HCT116 (cell line): ENCODE data around the gene NPTX1.

Experiments used
- CEBPB ChIP-seq: IDR thresholded peaks from 2 replicates; pipeline ENCODE4 v1.6.1; 2012; ENCODE audit warnings: low read depth
- EZH2phosphoT487 ChIP-seq: fragments of 200-600 bp; IDR thresholded peaks from 2 replicates; pipeline ENCODE4 v1.6.1; 2018; ENCODE audit warnings: antibody characterized with exemption, borderline replicate concordance
- RAD21 ChIP-seq: IDR thresholded peaks from 2 replicates; pipeline ENCODE4 v1.6.1; 2012; ENCODE audit warnings: low read depth, mild to moderate bottlenecking
- SP1 ChIP-seq: IDR thresholded peaks from 2 replicates; pipeline ENCODE4 v1.6.1; 2012; ENCODE audit warnings: low read depth
- ZNF274 ChIP-seq: fragments of 200-500 bp; sonication (Bioruptor generic); IDR thresholded peaks from 2 replicates; pipeline ENCODE4 v1.6.1; 2014; ENCODE audit warnings: mild to moderate bottlenecking, low read depth, low read length, inconsistent platforms
- TF ChIP-seq, protein P1 (sequence below), 3 experiments: fragments of 200-600 bp in 1 of 3; sonication (generic) in 1 of 3; IDR thresholded peaks in 2 of 3; conservative IDR thresholded peaks in 1 of 3; 2 replicates each; pipeline ENCODE4 v1.5.1; 2012 to 2017; ENCODE audit warnings: low read depth in 2 of 3, low read length in 2 of 3, antibody characterized with exemption in 1 of 3, borderline replicate concordance in 1 of 3, control low read depth in 1 of 3, mild to moderate bottlenecking in 1 of 3, mixed read lengths in 1 of 3, mixed run types in 1 of 3, moderate library complexity in 1 of 3; ENCODE audit not compliant: insufficient read depth in 1 of 3

GRCh38 chr17:80518392-80518791, 42.0 kb upstream of the NPTX1 start:
- TF ChIP-seq RAD21 (no peak), ZNF274 (no peak), EZH2phosphoT487 (no peak), CEBPB (no peak), SP1 (no peak)
- TF ChIP-seq, protein P1, sequence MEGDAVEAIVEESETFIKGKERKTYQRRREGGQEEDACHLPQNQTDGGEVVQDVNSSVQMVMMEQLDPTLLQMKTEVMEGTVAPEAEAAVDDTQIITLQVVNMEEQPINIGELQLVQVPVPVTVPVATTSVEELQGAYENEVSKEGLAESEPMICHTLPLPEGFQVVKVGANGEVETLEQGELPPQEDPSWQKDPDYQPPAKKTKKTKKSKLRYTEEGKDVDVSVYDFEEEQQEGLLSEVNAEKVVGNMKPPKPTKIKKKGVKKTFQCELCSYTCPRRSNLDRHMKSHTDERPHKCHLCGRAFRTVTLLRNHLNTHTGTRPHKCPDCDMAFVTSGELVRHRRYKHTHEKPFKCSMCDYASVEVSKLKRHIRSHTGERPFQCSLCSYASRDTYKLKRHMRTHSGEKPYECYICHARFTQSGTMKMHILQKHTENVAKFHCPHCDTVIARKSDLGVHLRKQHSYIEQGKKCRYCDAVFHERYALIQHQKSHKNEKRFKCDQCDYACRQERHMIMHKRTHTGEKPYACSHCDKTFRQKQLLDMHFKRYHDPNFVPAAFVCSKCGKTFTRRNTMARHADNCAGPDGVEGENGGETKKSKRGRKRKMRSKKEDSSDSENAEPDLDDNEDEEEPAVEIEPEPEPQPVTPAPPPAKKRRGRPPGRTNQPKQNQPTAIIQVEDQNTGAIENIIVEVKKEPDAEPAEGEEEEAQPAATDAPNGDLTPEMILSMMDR (IDR thresholded peaks at IDR 0.05 in 2 of 3, conservative IDR thresholded peaks at IDR 0.05 in 1 of 3; ENCODE audit: borderline replicate concordance in 1 of 3, insufficient read depth in 1 of 3, low read depth in 2 of 3, low read length in 2 of 3), result no peak
